Trophoblast cell (in vitro differentiated cells and primary cell): ENCODE results near the gene SLC39A1.

Experiments
- DNase-seq, 2 donors: peaks; one replicate each; pipeline ENCODE4 v3.0.0-alpha.2; 2016
- H2AFZ ChIP-seq: 2 replicates; pipeline ENCODE4 v1.6.1; 2013; ENCODE audit warnings: low read length, moderate library complexity, mild to moderate bottlenecking; ENCODE audit not compliant: insufficient read depth, poor library complexity
- H2AK5ac ChIP-seq: 2 replicates; pipeline ENCODE4 v1.6.1; 2013; ENCODE audit warnings: mild to moderate bottlenecking, low read length
- H2BK120ac ChIP-seq: 2 replicates; pipeline ENCODE4 v1.6.1; 2013; ENCODE audit warnings: low read length, mild to moderate bottlenecking, moderate library complexity; ENCODE audit not compliant: insufficient read depth, poor library complexity
- H2BK12ac ChIP-seq: 2 replicates; pipeline ENCODE4 v1.6.1; 2013; ENCODE audit warnings: mild to moderate bottlenecking, low read length, moderate library complexity
- H2BK5ac ChIP-seq: 2 replicates; pipeline ENCODE4 v1.6.1; 2013; ENCODE audit warnings: low read length, low read depth, moderate library complexity, mild to moderate bottlenecking; ENCODE audit not compliant: poor library complexity
- H3K14ac ChIP-seq: 2 replicates; pipeline ENCODE4 v1.6.1; 2013; ENCODE audit warnings: mild to moderate bottlenecking, low read length
- H3K18ac ChIP-seq: 2 replicates; pipeline ENCODE4 v1.6.1; 2013; ENCODE audit warnings: mild to moderate bottlenecking, low read length
- H3K23ac ChIP-seq: 2 replicates; pipeline ENCODE4 v1.6.1; 2013; ENCODE audit warnings: low read length
- H3K27ac ChIP-seq: 2 replicates; pipeline ENCODE4 v1.5.1; 2013; ENCODE audit warnings: low read depth, mild to moderate bottlenecking, inconsistent platforms, low read length, moderate library complexity
- H3K27me3 ChIP-seq: 2 replicates; pipeline ENCODE4 v1.6.1; 2013; ENCODE audit warnings: inconsistent platforms, mild to moderate bottlenecking, low read length, moderate library complexity; ENCODE audit not compliant: insufficient read depth
- H3K36me3 ChIP-seq, 2 experiments: 1 replicate in 1 of 2; 2 replicates in 1 of 2; pipeline ENCODE4 v1.6.1; 2013; ENCODE audit warnings: low read length in 2 of 2, mild to moderate bottlenecking in 2 of 2, moderate library complexity in 1 of 2; ENCODE audit not compliant: insufficient read depth in 2 of 2, control insufficient read depth in 1 of 2
- H3K4ac ChIP-seq: 2 replicates; pipeline ENCODE4 v1.6.1; 2013; ENCODE audit warnings: low read depth, mild to moderate bottlenecking, low read length, moderate library complexity
- H3K4me1 ChIP-seq, 2 experiments: 1 replicate in 1 of 2; 2 replicates in 1 of 2; pipeline ENCODE4 v1.6.1; 2013; ENCODE audit warnings: low read length in 2 of 2, mild to moderate bottlenecking in 2 of 2, moderate library complexity in 1 of 2; ENCODE audit not compliant: insufficient read depth in 2 of 2, control insufficient read depth in 1 of 2
- H3K4me2 ChIP-seq: 2 replicates; pipeline ENCODE4 v1.6.1; 2013; ENCODE audit warnings: inconsistent platforms, mild to moderate bottlenecking, low read length, moderate library complexity
- H3K4me3 ChIP-seq: 2 replicates; pipeline ENCODE4 v1.5.1; 2013; ENCODE audit warnings: mild to moderate bottlenecking, low read depth, low read length, inconsistent platforms
- H3K79me1 ChIP-seq: one replicate; pipeline ENCODE4 v1.6.1; 2013; ENCODE audit warnings: low read length
- H3K79me2 ChIP-seq: 2 replicates; pipeline ENCODE4 v1.6.1; 2013; ENCODE audit warnings: low read length, mild to moderate bottlenecking; ENCODE audit not compliant: control insufficient read depth, insufficient read depth, poor library complexity
- H3K9ac ChIP-seq: 2 replicates; pipeline ENCODE4 v1.6.1; 2013; ENCODE audit warnings: mild to moderate bottlenecking, low read length
- H3K9me3 ChIP-seq: 2 replicates; pipeline ENCODE4 v1.6.1; 2013; ENCODE audit warnings: low read depth, mild to moderate bottlenecking, control low read depth, inconsistent platforms, low read length; ENCODE audit not compliant: insufficient read depth
- H4K12ac ChIP-seq: 2 replicates; pipeline ENCODE4 v1.6.1; 2013; ENCODE audit warnings: low read depth, mild to moderate bottlenecking, low read length, moderate library complexity
- H4K8ac ChIP-seq: 2 replicates; pipeline ENCODE4 v1.6.1; 2013; ENCODE audit warnings: low read depth, mild to moderate bottlenecking, low read length, moderate library complexity
- H4K91ac ChIP-seq: one replicate; pipeline ENCODE4 v1.6.1; 2013; ENCODE audit warnings: low read depth, mild to moderate bottlenecking, low read length, moderate library complexity
- WGBS: extraction: QIAGEN DNeasy Blood & Tissue Kit; methylation state at CpG from one replicate; pipeline ENCODE4 v1.1.7; 2013; ENCODE audit warnings: missing lambda C conversion rate; ENCODE audit not compliant: insufficient read length, insufficient coverage; ENCODE audit errors: extremely low coverage; 5-methylcytosine and 5-hydroxymethylcytosine counted together

Gene SLC39A1

DNA sequence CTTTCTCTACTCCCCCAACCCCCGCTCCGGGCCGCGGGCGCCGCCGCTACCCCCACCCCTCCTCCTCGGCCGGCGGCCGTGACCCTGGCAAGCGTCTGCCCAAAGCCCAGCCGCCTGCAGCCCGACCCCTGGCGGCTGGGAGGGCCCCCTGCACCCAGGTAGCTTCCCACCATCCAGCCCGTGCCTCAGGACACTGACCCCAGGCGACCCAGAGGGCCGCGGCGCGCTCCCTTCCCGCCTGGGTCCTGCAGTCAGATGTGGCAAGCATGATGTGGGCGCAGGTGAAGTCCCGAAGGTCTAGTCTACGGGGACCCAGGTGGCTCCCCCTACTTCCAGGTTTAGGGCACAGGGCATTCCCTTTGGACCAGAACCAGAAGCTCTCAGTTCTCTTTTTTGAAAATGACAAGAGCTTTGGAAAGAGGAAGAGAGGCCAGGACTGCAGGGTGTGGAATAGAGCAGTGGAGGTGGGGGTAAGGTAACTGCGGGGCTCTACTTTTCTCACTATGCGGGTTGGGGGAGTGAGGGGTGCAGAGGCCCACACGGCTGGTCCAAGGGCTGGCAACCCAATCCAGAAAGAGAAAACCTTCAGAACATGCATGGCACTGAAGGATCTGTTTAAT lies 16.6 kb downstream of the SLC39A1 start, which contains the start of gene DENND4B:
Gene DENND4B (minus strand): TSS at position 97 of the 620 bp plus-strand sequence. CDS start 2,344 bp downstream, outside the sequence.
- Histone ChIP-seq H3K79me1 (peaks cover 9% of the 10 kb centered on the region), H2AFZ (peak within 1 kb of the TSS; percentile 89), H3K23ac (no peak within 1 kb of the TSS), H2AK5ac (peak within 1 kb of the TSS; percentile 8), H3K4me3 (peak within 1 kb of the TSS; percentile 90), H3K4ac (peak within 1 kb of the TSS; percentile 25), H4K8ac (peak within 1 kb of the TSS; percentile 83), H3K4me2 (peak within 1 kb of the TSS; percentile 91), H3K27ac (peak within 1 kb of the TSS; percentile 57), H3K9ac (peak within 1 kb of the TSS; percentile 72), H2BK120ac (peak within 1 kb of the TSS; percentile 74), H3K27me3 (no peaks in the 10 kb centered on the region), H3K79me2 (peaks cover 10% of the 10 kb centered on the region), H2BK5ac (peak within 1 kb of the TSS; percentile 68), H3K9me3 (peaks cover 1% of the 10 kb centered on the region), H4K91ac (peak within 1 kb of the TSS; percentile 89), H3K36me3 (peaks cover 40 to 53% of the 10 kb centered on the region in 2 experiments), H4K12ac (peak within 1 kb of the TSS; percentile 9), H3K4me1 (peaks cover 4 to 9% of the 10 kb centered on the region in 2 experiments), H3K18ac (peak within 1 kb of the TSS; percentile 97), H3K14ac (peak within 1 kb of the TSS; percentile 31), H2BK12ac (no peak within 1 kb of the TSS)
- DNase-seq, result peak; percentile 87 to 91
- WGBS, result no CpG with 5 or more reads among the region's 28 CpGs

DNA sequence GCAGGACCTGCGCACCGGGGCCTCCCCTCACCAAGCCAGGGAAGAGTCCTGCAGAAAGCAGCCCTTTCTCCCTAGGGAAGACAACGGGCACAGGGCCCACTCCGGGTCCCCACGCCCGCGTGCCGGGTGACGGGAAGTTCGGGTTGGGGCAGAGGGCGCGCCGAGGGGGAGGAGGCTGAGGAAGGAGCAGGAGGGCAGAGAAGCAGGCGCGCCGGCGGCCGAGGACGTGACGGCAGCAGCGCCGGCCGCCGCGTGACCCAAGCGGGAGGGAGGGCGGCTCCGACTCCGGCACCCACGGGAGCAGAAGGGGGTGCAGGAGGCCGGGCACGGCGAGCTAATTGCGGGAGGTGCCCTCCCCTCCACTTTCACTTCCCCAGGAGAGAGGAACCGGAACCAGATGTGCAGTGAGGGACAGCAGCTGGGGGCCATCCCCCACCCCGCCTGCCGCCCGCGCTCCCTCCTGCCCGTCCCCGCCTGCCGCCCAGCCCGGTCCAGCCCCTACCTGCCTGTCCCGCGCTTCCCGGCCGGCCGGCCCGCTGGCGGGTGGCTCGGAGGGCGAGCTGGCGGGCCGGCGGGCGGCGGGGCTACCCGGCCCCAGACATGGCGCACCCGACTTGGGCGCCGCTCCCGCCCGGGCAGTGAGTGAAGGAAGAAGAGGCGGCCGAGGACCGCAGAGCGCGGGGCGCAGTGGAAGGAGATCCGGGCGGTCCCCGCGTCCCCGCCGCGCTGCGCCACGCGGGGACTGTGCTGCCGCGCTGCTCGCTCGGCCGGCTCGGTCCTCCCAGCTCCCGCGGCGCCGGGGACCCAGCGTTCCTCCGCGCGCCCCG lies 17.3 kb downstream of the SLC39A1 start:
- H2BK5ac ChIP-seq, result peak overlapping the region; percentile 68
- peak overlapping the region; percentile 89 for H4K91ac ChIP-seq
- H3K27ac ChIP-seq, result peak overlapping the region; percentile 57
- peak overlapping the region; percentile 9 for H4K12ac ChIP-seq
- peak; percentile 53 to 70 for DNase-seq
- H3K79me2 ChIP-seq, result peaks cover 10% of the 10 kb centered on the region
- H3K4me2 ChIP-seq, result peak overlapping the region; percentile 91
- H3K14ac ChIP-seq, result peak overlapping the region; percentile 31
- WGBS, result no CpG with 5 or more reads among the region's 95 CpGs
- H3K36me3 ChIP-seq, result peaks cover 39 to 51% of the 10 kb centered on the region in 2 experiments
- peak overlapping the region; percentile 90 for H3K4me3 ChIP-seq
- peak overlapping the region; percentile 72 for H3K9ac ChIP-seq
- peak overlapping the region; percentile 74 for H2BK120ac ChIP-seq
- peak overlapping the region; percentile 25 for H3K4ac ChIP-seq
- no peaks in the 10 kb centered on the region for H3K27me3 ChIP-seq
- H2AFZ ChIP-seq, result peak overlapping the region; percentile 89
- H3K9me3 ChIP-seq, result peaks cover 1% of the 10 kb centered on the region
- no peak overlapping the region for H2BK12ac ChIP-seq
- H3K79me1 ChIP-seq, result peaks cover 9% of the 10 kb centered on the region
- H3K23ac ChIP-seq, result no peak overlapping the region
- H2AK5ac ChIP-seq, result peak overlapping the region; percentile 8
- peaks cover 4 to 9% of the 10 kb centered on the region in 2 experiments for H3K4me1 ChIP-seq
- H4K8ac ChIP-seq, result peak overlapping the region; percentile 83
- peak overlapping the region; percentile 97 for H3K18ac ChIP-seq

DNA sequence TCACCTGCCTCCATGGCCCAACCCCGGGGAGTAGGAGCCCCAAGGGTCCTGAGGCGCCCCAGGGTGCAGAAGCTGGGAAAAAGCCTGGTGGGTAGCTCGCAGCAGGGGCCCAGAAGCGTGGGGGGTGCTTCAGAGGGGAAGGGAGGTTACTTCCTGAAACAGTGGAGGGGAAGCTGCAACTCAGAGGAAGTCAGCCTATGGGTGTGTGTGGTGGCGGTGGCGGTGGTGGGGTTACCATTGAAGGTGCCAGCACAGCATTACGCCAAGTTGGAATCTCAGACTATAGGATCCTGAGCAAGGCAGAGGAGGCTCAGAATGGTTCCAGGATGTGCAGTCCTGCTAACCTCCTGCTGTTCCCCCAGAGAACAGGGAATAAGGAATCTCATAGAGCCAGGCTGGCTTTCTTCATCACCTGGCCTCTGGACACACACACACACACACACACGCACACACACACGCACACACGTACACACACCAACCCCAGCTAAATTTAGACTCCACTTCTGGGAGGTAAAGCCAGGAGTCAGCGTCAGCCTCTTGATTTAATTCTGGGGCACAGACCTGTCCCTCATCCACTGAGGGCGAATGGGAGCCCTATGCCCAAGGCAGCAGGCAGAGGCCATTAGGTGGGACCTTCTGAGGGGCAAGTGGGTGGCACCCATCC lies 18.1 kb downstream of the SLC39A1 start:
- H3K79me2 ChIP-seq, result peaks cover 10% of the 10 kb centered on the region
- no CpG with 5 or more reads among the region's 12 CpGs for WGBS
- peak overlapping the region; percentile 8 for H2AK5ac ChIP-seq
- H3K4ac ChIP-seq, result peak overlapping the region; percentile 27
- peak overlapping the region; percentile 90 for H3K4me3 ChIP-seq
- H4K91ac ChIP-seq, result peak overlapping the region; percentile 89
- H3K36me3 ChIP-seq, result peaks cover 45 to 56% of the 10 kb centered on the region in 2 experiments
- peak overlapping the region; percentile 72 for H3K9ac ChIP-seq
- no peak overlapping the region for H2BK12ac ChIP-seq
- peak overlapping the region; percentile 89 for H2AFZ ChIP-seq
- no peak overlapping the region for H2BK5ac ChIP-seq
- H3K14ac ChIP-seq, result peak overlapping the region; percentile 31
- peaks cover 9% of the 10 kb centered on the region for H3K79me1 ChIP-seq
- peak in 1 of 2 donors; percentile 30 for DNase-seq
- peak overlapping the region; percentile 13 for H3K18ac ChIP-seq
- H3K4me1 ChIP-seq, result peaks cover 4 to 9% of the 10 kb centered on the region in 2 experiments
- peak overlapping the region; percentile 83 for H4K8ac ChIP-seq
- H3K27ac ChIP-seq, result peak overlapping the region; percentile 57
- H4K12ac ChIP-seq, result peak overlapping the region; percentile 9
- no peaks in the 10 kb centered on the region for H3K27me3 ChIP-seq
- H3K9me3 ChIP-seq, result peaks cover 1% of the 10 kb centered on the region
- no peak overlapping the region for H3K23ac ChIP-seq
- H3K4me2 ChIP-seq, result peak overlapping the region; percentile 91
- H2BK120ac ChIP-seq, result no peak overlapping the region

DNA sequence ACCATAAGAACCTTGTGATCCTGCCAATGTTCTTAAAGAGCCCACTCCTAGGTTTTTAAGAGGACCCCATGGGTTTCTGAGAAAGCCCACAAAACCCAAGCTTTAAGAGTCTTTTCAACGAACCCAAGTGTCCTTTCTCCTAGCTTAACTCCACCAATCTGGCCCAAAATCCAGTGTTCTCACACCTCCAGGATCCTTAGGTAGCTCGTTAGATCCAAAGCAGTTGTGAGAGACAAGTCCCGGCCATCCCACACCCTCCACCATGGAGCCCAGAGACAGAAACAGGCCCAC lies 18.6 kb downstream of the SLC39A1 start:
- no peak overlapping the region for H3K18ac ChIP-seq

More for the DNA sequence above, 18.6 kb downstream of the SLC39A1 start:
- Histone ChIP-seq H3K4me2 (no peak overlapping the region), H3K9me3 (peaks cover 1% of the 10 kb centered on the region), H3K79me1 (peaks cover 9% of the 10 kb centered on the region), H3K23ac (no peak overlapping the region), H3K4me3 (no peak overlapping the region), H3K4me1 (peaks cover 4 to 9% of the 10 kb centered on the region in 2 experiments), H3K4ac (no peak overlapping the region), H3K27ac (no peak overlapping the region), H2BK12ac (no peak overlapping the region), H3K79me2 (peaks cover 10% of the 10 kb centered on the region), H4K12ac (no peak overlapping the region), H4K8ac (no peak overlapping the region), H4K91ac (no peak overlapping the region), H2AFZ (no peak overlapping the region), H3K14ac (no peak overlapping the region), H2BK120ac (no peak overlapping the region), H3K9ac (no peak overlapping the region), H2BK5ac (no peak overlapping the region), H3K27me3 (no peaks in the 10 kb centered on the region), H2AK5ac (peak overlapping the region; percentile 1), H3K36me3 (peaks cover 49 to 57% of the 10 kb centered on the region in 2 experiments)
- WGBS, result no CpG with 5 or more reads among the region's 3 CpGs
- no peak for DNase-seq
